HG02885 (cell line): ENCODE measurements around the gene CYP2B6.
"Not testable (repeated sequence)": the region's sequence is repeated elsewhere in the genome, so short reads cannot be mapped to it uniquely, and the experiment has no call there.

Source experiments
- ATAC-seq: cut with Tn5 transposase; IDR thresholded peaks from one replicate; pipeline ENCODE4 v1.9.1; 2021; ENCODE audit warnings: mild to moderate bottlenecking; ENCODE audit not compliant: unreplicated experiment, poor library complexity

The CYP2B6 gene

GRCh38 chr19:40990972-40991381 is at the start of gene CYP2B6:
Gene CYP2B6 (plus strand): TSS chr19:40991282. CDS start chr19:40991306, 24 bp downstream.
- ATAC-seq, result no peak

DNA sequence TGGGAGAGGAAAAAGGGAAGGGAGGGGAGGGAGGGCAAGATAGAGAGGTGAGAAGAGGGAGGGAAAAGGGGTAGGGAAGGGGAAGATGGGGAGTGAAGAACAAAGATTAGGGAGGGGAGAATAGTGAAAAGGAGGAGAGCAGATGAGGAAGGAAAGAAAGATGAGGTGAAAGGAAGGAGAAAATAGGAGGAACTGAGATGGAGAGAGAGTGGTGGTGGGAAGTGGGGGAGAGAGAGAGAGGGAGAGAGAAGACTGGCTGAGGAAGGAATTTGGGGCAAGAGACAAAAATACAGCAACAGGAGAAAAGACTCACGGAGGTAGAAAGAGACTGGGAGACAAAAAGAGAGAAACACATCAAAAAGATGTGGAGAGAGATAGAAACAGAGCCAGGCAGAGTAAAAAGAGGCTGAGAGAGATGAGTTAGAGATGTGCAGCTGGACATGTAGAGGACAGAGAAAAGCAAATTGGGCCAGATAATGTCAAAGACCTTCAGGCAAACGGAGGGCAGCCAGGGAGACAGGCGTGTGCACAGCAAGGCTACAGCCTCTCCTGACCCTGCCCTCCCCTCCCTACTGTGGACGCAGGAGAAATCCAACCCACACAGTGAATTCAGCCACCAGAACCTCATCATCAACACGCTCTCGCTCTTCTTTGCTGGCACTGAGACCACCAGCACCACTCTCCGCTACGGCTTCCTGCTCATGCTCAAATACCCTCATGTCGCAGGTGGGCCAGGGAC is 49.4 kb upstream of the CYP2B6 start:
- no peak for ATAC-seq

- no peak for ATAC-seq
Observed at GRCh38 chr19:40945645-40946044, 45.4 kb upstream of the CYP2B6 start.

DNA sequence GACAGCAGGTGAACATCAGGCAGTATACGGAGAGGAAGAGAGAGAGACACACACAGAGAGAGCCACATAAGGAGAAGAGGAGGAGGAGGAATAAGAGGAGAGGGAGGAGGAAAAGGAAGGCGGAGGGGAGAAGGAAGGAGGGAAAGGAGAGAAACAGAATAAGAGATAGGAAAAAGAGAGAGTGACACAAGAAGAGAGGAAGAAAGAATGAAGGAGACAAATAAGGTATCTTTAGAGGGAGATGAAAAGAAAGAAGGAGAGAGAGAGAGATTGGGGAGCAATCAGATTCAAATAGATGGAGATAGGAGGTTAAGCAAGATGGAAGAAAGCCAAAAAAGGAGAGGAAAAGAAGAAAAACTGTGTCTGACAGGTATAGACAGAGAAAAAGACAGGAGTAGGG is 44.0 kb upstream of the CYP2B6 start:
- ATAC-seq, result no peak

GRCh38 chr19:40947573-40947972 is 43.5 kb upstream of the CYP2B6 start:
- no peak for ATAC-seq

GRCh38 chr19:40948580-40949299 is 42.3 kb upstream of the CYP2B6 start:
- no peak for ATAC-seq

DNA sequence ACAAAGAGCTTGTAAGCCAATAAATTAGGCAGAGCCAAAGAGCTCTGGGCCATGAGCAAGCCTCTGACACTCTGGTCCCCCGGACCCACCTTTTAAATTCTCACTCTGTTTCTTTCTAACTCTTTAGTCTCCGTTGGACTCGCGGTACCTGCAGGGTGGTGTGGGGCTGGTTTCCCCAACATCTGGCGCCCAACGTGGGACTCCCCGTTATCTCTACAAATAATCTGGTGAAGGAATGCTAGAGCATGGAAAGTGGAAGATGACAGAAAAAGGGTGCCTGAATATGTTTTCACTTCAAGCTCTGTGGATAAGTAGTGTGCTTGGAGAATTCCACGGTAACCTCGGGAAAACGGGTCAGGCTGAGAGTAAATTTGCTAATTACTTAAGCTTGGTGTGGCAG is 36.5 kb upstream of the CYP2B6 start:
- no peak for ATAC-seq

DNA sequence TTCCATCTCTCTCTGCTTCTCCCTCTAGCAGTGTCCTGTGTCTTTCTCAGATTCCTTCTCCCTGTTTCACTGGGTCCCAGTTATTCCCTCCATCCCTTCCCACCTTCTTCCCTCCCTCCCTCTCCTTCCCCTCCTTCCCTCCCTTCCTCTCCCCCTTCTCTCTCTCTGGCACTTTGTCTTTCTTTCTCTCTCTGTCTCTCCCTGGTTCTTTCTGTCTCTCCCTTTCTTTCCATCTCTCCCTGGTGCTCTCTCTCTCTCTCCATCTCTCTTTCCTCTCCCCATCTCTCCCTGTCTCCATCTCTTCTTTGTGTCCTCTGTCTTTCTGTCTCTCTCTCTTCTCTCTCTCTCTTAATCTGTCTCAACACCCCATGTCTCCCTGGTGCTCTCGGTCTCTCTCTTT is 31.7 kb upstream of the CYP2B6 start:
- no peak for ATAC-seq

- ATAC-seq, result no peak
Observed at GRCh38 chr19:40960062-40960685, 30.9 kb upstream of the CYP2B6 start.

DNA sequence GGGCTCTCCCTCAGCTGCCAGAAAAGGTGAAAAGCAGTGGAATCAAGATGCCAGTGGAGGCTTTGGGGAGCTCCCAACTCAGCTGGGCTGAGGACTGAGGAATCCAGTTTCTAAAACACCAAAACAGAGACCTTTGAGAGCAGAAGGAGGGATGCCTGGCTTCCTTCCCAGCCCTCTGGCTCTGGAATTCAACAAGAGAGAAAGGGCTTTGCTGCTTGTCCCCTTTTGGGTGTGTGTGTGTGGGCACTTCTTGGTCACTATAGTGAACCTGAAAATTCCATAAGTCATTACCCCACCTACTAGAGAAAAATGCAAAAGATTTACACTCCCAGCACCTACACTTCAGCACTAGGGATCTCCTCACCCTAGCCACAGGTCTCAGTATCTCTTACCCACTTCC is 30.3 kb upstream of the CYP2B6 start:
- ATAC-seq, result no peak

DNA sequence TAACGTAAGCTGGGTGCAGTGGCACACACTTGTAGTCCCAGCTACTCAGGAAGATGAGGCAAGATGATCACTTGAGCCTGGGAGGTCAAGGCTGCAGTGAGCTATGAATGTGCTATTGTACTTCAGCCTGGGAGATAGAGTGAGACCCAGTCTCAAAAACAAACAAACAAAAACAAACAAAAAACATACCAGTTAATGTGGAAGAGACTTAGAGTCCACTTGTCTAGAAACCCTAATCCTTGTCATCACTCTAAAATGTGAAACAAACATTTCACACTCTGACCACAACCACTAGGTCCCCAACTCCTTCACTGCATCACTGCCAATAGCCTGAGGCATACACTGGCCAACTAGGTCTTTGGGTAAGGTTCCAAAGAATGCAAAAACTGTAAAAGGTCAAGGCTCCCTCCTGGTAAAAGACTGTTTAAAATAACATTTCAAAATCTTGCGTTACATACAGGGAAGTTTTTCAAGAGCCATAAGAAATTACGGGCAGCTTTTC is 28.6 kb upstream of the CYP2B6 start:
- ATAC-seq, result no peak

- ATAC-seq, result not testable (repeated sequence)
Observed at GRCh38 chr19:40964361-40964760, 26.7 kb upstream of the CYP2B6 start.

GRCh38 chr19:40965351-40965750 is 25.7 kb upstream of the CYP2B6 start:
- ATAC-seq, result not testable (repeated sequence)

DNA sequence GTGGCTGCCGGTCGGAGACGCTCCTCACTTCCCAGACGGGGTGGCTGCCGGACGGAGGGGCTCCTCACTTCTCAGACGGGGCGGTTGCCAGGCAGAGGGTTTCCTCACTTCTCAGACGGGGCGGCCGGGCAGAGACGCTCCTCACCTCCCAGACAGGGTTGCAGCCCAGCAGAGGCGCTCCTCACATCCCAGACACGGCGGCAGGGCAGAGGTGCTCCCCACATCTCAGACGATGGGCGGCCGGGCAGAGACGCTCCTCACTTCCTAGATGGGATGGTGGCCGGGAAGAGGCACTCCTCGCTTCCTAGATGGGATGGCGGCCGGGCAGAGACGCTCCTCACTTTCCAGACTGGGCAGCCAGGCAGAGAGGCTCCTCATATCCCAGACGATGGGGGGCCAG is 24.5 kb upstream of the CYP2B6 start:
- ATAC-seq, result not testable (repeated sequence)

- not testable (repeated sequence) for ATAC-seq
Observed at GRCh38 chr19:40968065-40968464, 23.0 kb upstream of the CYP2B6 start.

- ATAC-seq, result not testable (repeated sequence)
Observed at GRCh38 chr19:40969721-40970120, 21.4 kb upstream of the CYP2B6 start.

- ATAC-seq, result not testable (repeated sequence)
Observed at GRCh38 chr19:40970396-40971345, 20.4 kb upstream of the CYP2B6 start.

- no peak for ATAC-seq
Observed at GRCh38 chr19:40974633-40975037, 16.4 kb upstream of the CYP2B6 start.

DNA sequence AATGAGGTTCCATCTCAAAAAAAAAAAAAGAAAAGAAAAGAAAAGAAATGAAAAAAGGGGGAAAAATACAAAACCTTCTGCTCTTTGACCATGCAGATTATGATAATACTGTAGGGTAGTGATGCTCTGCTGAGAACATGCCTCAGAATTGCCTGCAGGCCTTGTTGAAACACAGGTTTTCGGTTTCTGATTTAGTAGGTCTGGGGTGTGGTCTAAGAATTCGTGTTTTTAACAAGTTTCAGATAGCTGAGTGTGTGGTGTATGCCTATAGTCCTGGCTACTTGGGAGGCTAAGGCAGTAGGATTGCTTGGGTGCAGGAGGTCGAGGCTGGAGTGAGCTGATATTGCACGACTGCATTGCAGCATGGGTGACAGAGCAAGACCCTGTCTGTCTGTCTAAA is 14.9 kb upstream of the CYP2B6 start:
- no peak for ATAC-seq

- ATAC-seq, result no peak
Observed at GRCh38 chr19:40976724-40977123, 14.4 kb upstream of the CYP2B6 start.
